Endothelial cell of umbilical vein (primary cell): Measurements from ENCODE around the gene ADRM1. TPM values are rescaled to one million over a fixed set of nuclear protein-coding genes. Genes with fewer than 3 reads are reported as not detected.

Source experiments
- BruUV-seq: library from RNA; stranded (reverse); fragments of 400-500 nt; replicated peaks from 2 replicates; lab custom pipeline; 2021; lab: Mats Ljungman, UMichigan
- CTCF ChIA-PET: fragments of 300-600, 350-600 bp; sonication (Branson Sonifier 250); formaldehyde crosslinking; loops from one replicate; lab custom pipeline; 2021; ENCODE audit warnings: antibody characterized with exemption, inconsistent platforms; lab: Charles Lee
- POLR2A ChIA-PET: fragments of 300-600, 350-600 bp; sonication (Branson Sonifier 250); formaldehyde crosslinking; loops from one replicate; lab custom pipeline; 2021; ENCODE audit warnings: antibody characterized with exemption, inconsistent platforms; lab: Charles Lee
- DNase-seq: peaks from one replicate; pipeline ENCODE4 v3.0.0-alpha.2; 2011; ENCODE audit warnings: low read depth, low spot score
- FAIRE-seq: peaks from 2 replicates; lab custom pipeline; 2011; peaks lifted over from hg19 to GRCh38; lab: Jason Lieb, UNC
- H2AFZ ChIP-seq: 2 replicates; pipeline ENCODE4 v1.6.0; 2012; ENCODE audit warnings: low read depth, low read length, control low read depth, inconsistent platforms
- H3K27ac ChIP-seq: 2 replicates; pipeline ENCODE4 v1.5.1; 2011; ENCODE audit warnings: low read depth, mild to moderate bottlenecking, control low read depth, low read length, moderate library complexity; ENCODE audit not compliant: insufficient read depth
- H3K27me3 ChIP-seq, 2 experiments: 2 replicates each; pipeline versions ENCODE4 v1.6.0 to v1.6.1; 2011; ENCODE audit warnings: low read length in 2 of 2, mixed read lengths in 1 of 2; ENCODE audit not compliant: control insufficient read depth in 2 of 2, insufficient read depth in 2 of 2
- H3K36me3 ChIP-seq, 2 experiments: 2 replicates in 1 of 2; 3 replicates in 1 of 2; pipeline ENCODE4 v1.5.1; 2011; ENCODE audit warnings: low read length in 2 of 2, mild to moderate bottlenecking in 1 of 2, moderate library complexity in 1 of 2; ENCODE audit not compliant: control insufficient read depth in 2 of 2, insufficient read depth in 2 of 2; ENCODE audit errors: extremely low read depth in 1 of 2
- H3K4me1 ChIP-seq: 3 replicates; pipeline ENCODE4 v1.5.1; 2011; ENCODE audit warnings: mild to moderate bottlenecking, low read length; ENCODE audit not compliant: control insufficient read depth, insufficient read depth; ENCODE audit errors: extremely low read depth
- H3K4me2 ChIP-seq: 2 replicates; pipeline ENCODE4 v1.6.1; 2011; ENCODE audit warnings: low read length, control low read depth, mixed read lengths; ENCODE audit not compliant: insufficient read depth
- H3K4me3 ChIP-seq, 3 experiments: fragments of 200-600 bp in 1 of 3; sonication (generic), shearing (Covaris generic) in 1 of 3; replicated peaks in 1 of 3; 2 replicates each; pipeline ENCODE4 v1.5.1; 2011 to 2016; ENCODE audit warnings: control low read depth in 3 of 3, low read length in 3 of 3, mild to moderate bottlenecking in 2 of 3, inconsistent platforms in 1 of 3, low read depth in 1 of 3, moderate library complexity in 1 of 3; ENCODE audit not compliant: insufficient read depth in 1 of 3
- H3K79me2 ChIP-seq: 2 replicates; pipeline ENCODE4 v1.6.0; 2012; ENCODE audit warnings: low read length, inconsistent platforms; ENCODE audit not compliant: control insufficient read depth, insufficient read depth
- H3K9ac ChIP-seq: replicated peaks from 2 replicates; pipeline ENCODE3; 2011; ENCODE audit warnings: low read length, control low read depth; ENCODE audit not compliant: insufficient read depth; ENCODE audit errors: extremely low read depth
- H3K9me1 ChIP-seq: replicated peaks from 3 replicates; pipeline ENCODE4 v1.6.0; 2011; ENCODE audit warnings: mild to moderate bottlenecking, low read length; ENCODE audit not compliant: control insufficient read depth, insufficient read depth; ENCODE audit errors: extremely low read depth
- H3K9me3 ChIP-seq: replicated peaks from 2 replicates; pipeline ENCODE4 v1.5.1; 2012; ENCODE audit warnings: low read length, inconsistent platforms; ENCODE audit not compliant: control insufficient read depth, insufficient read depth
- H4K20me1 ChIP-seq: replicated peaks from 2 replicates; pipeline ENCODE3; 2011; ENCODE audit warnings: mild to moderate bottlenecking, low read length; ENCODE audit not compliant: control insufficient read depth, insufficient read depth; ENCODE audit errors: extremely low read depth
- EZH2 ChIP-seq: IDR thresholded peaks from 2 replicates; pipeline ENCODE4 v1.6.1; 2012; ENCODE audit warnings: borderline replicate concordance, low read depth, mild to moderate bottlenecking, moderate library complexity, low read length, inconsistent platforms; ENCODE audit not compliant: severe bottlenecking
- FOS ChIP-seq: IDR thresholded peaks from 2 replicates; pipeline ENCODE4 v1.6.1; 2011; ENCODE audit warnings: mild to moderate bottlenecking, low read length, moderate library complexity, borderline replicate concordance; ENCODE audit not compliant: insufficient read depth
- GATA2 ChIP-seq: IDR thresholded peaks from 2 replicates; pipeline ENCODE4 v1.7.0; 2011; ENCODE audit warnings: low read depth, mild to moderate bottlenecking, moderate library complexity, mixed read lengths, low read length; ENCODE audit not compliant: insufficient read length, insufficient read depth
- JUN ChIP-seq: IDR thresholded peaks from 2 replicates; pipeline ENCODE4 v1.6.1; 2011; ENCODE audit warnings: borderline replicate concordance, low read depth; ENCODE audit not compliant: insufficient read length, insufficient read depth
- MYC ChIP-seq: IDR thresholded peaks from one replicate; pipeline ENCODE4 v1.6.1; 2011; ENCODE audit warnings: mild to moderate bottlenecking, low read depth, low read length
- POLR2A ChIP-seq: IDR thresholded peaks from 2 replicates; pipeline ENCODE4 v1.6.1; 2012; ENCODE audit warnings: low read depth, mild to moderate bottlenecking, control low read depth, low read length
- POLR2AphosphoS5 ChIP-seq: IDR thresholded peaks from 2 replicates; pipeline ENCODE4 v1.6.1; 2012; ENCODE audit warnings: low read depth, mild to moderate bottlenecking, control low read depth, low read length, moderate library complexity; ENCODE audit not compliant: insufficient read depth
- dilution Hi-C: fragments of 300-500 bp; cut with MboI; formaldehyde crosslinking; loops from one replicate; pipeline ENCODE4 v1.15.0; 2019; ENCODE audit warnings: low sequenced_read_pairs; ENCODE audit not compliant: extremely low pct_ligation_motif_present
- intact Hi-C: fragments of 100-400 bp; cut with micrococcal nuclease; formaldehyde crosslinking; loops from one replicate; pipeline ENCODE4 v1.10.0; 2022
- polyA plus RNA-seq, 4 experiments: library from polyadenylated mRNA; depleted of rRNA in 3 of 4; stranded (reverse) in 3 of 4; unstranded in 1 of 4; fragments of >200 nt; gene quantifications; 2 replicates each; pipeline versions ENCODE4 v1.2.1 to v1.2.3, GENCODE V29; 2011 to 2012; ENCODE audit warnings: missing spikeins in 1 of 4
- total RNA-seq: library from RNA; stranded (reverse); gene quantifications from 2 replicates; pipeline ENCODE4 v1.2.3, GENCODE V29; 2021
- TF ChIP-seq, protein P1 (sequence below), 2 donors: IDR thresholded peaks; 1 replicate in 1 of 2; 2 replicates in 1 of 2; pipeline ENCODE4 v1.5.1; 2011; ENCODE audit warnings: low read length in 2 of 2, mild to moderate bottlenecking in 2 of 2, moderate library complexity in 2 of 2, control low read depth in 1 of 2, inconsistent platforms in 1 of 2, low read depth in 1 of 2; ENCODE audit not compliant: insufficient read depth in 1 of 2; ENCODE audit errors: extremely low read depth in 1 of 2
- TF ChIP-seq, protein P2 (sequence below): IDR thresholded peaks from 2 replicates; pipeline ENCODE4 v1.6.1; 2011; ENCODE audit not compliant: insufficient read depth, insufficient read length

ADRM1 gene
- total and polyA plus RNA-seq, 2 donors (not counting 3 experiments of a cell fraction or from before 2014, with no cell fraction given): 154 to 179 TPM

DNA sequence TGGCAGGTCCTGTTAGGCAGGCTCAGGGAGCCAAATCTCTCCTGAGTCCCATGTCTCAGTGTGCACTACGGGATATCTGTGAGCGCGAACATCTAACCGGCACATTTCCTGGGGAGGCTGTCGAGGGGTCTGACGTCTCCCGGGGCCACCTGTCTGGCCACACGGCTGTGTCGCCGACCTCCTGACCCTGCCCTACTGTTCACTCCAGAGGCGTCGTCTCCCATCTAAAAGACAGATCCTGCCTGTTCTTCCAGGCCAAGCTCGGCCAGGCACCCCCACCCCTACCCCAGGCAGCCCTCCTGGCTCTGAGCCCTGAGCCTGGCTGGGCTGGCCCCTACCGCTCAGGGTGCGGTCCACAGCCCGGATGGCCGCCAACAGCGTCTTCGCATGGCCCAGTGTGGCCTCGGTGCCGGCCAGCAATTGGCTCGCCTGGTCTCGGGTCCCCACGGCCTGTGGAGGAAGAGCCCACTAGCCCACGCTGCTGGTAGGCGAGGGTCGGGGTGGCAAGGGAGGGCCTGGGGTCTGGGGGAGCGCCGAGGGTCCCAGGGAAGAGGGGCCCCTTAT is 16.6 kb downstream of the ADRM1 start:
- Histone ChIP-seq H3K4me2 (no peak overlapping the region), H2AFZ (no peak overlapping the region), H3K27ac (no peak overlapping the region), H3K4me1 (no peaks in the 10 kb centered on the region), H3K27me3 (no peaks in the 10 kb centered on the region), H3K4me3 (no peak overlapping the region), H3K9me1 (no peaks in the 10 kb centered on the region), H4K20me1 (no peaks in the 10 kb centered on the region), H3K79me2 (peaks cover 4% of the 10 kb centered on the region), H3K36me3 (peaks cover 10 to 47% of the 10 kb centered on the region in 2 experiments), H3K9me3 (no peaks in the 10 kb centered on the region), H3K9ac (no peak overlapping the region)
- ChIA-PET CTCF (interaction anchor here (1.1 to 2.8 kb wide), 4 partner anchors 45 to 63 kb away, joined by 3 to 8 read pairs (median 6); no protein-coding TSS in a partner anchor), POLR2A (interaction anchor here (0.7 kb wide), 1 partner anchor 30 kb away, joined by 10 read pairs; no protein-coding TSS in a partner anchor)
- DNase-seq (no peak), FAIRE-seq (no peak)
- dilution Hi-C loops: no loop called here
- no TSS peak for BruUV-seq
- no peak for TF ChIP-seq EZH2
- no peak for TF ChIP-seq FOS
- no peak for TF ChIP-seq MYC
- no peak for TF ChIP-seq POLR2AphosphoS5
- TF ChIP-seq POLR2A: no peak
- TF ChIP-seq JUN: no peak
- TF ChIP-seq, protein P1, sequence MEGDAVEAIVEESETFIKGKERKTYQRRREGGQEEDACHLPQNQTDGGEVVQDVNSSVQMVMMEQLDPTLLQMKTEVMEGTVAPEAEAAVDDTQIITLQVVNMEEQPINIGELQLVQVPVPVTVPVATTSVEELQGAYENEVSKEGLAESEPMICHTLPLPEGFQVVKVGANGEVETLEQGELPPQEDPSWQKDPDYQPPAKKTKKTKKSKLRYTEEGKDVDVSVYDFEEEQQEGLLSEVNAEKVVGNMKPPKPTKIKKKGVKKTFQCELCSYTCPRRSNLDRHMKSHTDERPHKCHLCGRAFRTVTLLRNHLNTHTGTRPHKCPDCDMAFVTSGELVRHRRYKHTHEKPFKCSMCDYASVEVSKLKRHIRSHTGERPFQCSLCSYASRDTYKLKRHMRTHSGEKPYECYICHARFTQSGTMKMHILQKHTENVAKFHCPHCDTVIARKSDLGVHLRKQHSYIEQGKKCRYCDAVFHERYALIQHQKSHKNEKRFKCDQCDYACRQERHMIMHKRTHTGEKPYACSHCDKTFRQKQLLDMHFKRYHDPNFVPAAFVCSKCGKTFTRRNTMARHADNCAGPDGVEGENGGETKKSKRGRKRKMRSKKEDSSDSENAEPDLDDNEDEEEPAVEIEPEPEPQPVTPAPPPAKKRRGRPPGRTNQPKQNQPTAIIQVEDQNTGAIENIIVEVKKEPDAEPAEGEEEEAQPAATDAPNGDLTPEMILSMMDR (IDR thresholded peaks at IDR 0.05; ENCODE audit: extremely low read depth in 1 of 2, insufficient read depth in 1 of 2, low read depth in 1 of 2, low read length in 2 of 2): no peak
- TF ChIP-seq, protein P2, sequence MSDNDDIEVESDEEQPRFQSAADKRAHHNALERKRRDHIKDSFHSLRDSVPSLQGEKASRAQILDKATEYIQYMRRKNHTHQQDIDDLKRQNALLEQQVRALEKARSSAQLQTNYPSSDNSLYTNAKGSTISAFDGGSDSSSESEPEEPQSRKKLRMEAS: no peak
- no peak for TF ChIP-seq GATA2
- intact Hi-C loops: no loop called here
